ENCODE data around the gene ZNF710. TPM values are rescaled to one million over a fixed set of nuclear protein-coding genes. Genes with fewer than 3 reads are reported as not detected.

Gene ZNF710
- total and polyA plus RNA-seq, 12 donors = 4.1 to 59.0 (median 15.5) TPM

DNA sequence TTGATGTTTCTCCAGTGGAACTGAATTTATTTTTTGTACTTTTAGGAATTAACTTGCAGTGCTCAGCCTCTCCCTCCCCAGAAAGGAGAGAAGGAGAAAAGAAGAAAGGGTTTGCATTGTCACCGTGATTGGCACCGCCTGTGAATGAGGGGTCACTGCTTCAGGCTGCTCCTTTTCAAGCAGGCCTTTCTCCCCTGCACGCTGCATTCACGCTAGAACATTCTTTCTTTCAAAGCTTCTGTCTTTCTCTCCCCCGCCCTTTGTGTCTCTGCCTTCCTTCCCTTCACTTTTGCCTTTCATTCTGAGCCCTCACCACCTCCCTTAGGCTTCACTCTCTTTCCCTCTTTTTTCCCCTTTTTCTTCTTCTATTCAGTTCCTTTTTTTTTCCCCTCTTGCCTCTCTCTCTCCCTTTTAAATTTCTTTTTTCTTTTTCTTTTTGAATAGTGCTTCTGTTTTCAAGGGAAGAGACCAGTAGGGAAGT, 42.4 kb downstream of the ZNF710 start:
- intact Hi-C loops (cut with DNase I) = no loop called here
- peaks cover 0 to 9% of the 10 kb centered on the region in 2 donors for H3K4me1 ChIP-seq (replicated peaks in 1 of 2)
- 89 to 94% (median 92%) methylated on average over 5 of the region's 5 CpGs for WGBS, 4 donors

DNA sequence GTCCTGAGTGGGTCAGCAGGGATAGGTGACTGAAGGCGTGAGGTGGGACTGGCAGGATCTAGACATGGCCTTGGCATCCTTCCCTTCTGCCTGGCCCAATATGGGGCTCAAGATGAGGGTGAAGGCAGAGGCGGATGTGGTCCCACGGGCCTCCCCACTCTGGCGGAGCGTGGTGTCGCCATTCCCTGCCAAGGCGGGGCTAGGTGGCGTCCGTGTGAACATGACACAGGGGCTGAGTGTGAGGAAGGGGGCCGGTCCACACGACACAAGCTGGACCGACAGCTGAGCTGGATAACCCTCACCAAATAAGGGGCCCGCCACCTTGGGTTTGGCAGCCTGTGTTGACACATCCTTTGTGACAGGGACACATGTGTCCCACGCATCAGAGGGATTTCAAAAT, 43.1 kb downstream of the ZNF710 start:
- Histone ChIP-seq H3K27ac (no peak overlapping the region), H3K27me3 (no peaks in the 10 kb centered on the region), H3K4me1 (replicated peaks in 1 of 2) (peaks cover 0 to 9% of the 10 kb centered on the region in 2 donors), H3K36me3 (replicated peaks in 1 of 2) (no peaks in the 10 kb centered on the region), H3K4me3 (no peak overlapping the region), H3K9me3 (replicated peaks in 1 of 3) (no peaks in the 10 kb centered on the region)
- WGBS, 4 donors = 93 to 95% (median 94%) methylated on average over 12 to 14 of the region's 14 CpGs
- no peak for DNase-seq
- intact Hi-C loops (cut with DNase I) = no loop called here
- TF ChIP-seq, protein P1, sequence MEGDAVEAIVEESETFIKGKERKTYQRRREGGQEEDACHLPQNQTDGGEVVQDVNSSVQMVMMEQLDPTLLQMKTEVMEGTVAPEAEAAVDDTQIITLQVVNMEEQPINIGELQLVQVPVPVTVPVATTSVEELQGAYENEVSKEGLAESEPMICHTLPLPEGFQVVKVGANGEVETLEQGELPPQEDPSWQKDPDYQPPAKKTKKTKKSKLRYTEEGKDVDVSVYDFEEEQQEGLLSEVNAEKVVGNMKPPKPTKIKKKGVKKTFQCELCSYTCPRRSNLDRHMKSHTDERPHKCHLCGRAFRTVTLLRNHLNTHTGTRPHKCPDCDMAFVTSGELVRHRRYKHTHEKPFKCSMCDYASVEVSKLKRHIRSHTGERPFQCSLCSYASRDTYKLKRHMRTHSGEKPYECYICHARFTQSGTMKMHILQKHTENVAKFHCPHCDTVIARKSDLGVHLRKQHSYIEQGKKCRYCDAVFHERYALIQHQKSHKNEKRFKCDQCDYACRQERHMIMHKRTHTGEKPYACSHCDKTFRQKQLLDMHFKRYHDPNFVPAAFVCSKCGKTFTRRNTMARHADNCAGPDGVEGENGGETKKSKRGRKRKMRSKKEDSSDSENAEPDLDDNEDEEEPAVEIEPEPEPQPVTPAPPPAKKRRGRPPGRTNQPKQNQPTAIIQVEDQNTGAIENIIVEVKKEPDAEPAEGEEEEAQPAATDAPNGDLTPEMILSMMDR (IDR thresholded peaks at IDR 0.05) = no peak
- TF ChIP-seq POLR2A (IDR thresholded peaks at IDR 0.05) = no peak

More for the DNA sequence above, 42.4 kb downstream of the ZNF710 start:
- no peak for DNase-seq
- TF ChIP-seq, protein P1 (IDR thresholded peaks at IDR 0.05) = no peak
- no peak for TF ChIP-seq POLR2A (IDR thresholded peaks at IDR 0.05)
- no peak overlapping the region for H3K27ac ChIP-seq
- H3K4me3 ChIP-seq = no peak overlapping the region
- H3K27me3 ChIP-seq = no peaks in the 10 kb centered on the region
- no peaks in the 10 kb centered on the region for H3K9me3 ChIP-seq (replicated peaks in 1 of 3)
- no peaks in the 10 kb centered on the region for H3K36me3 ChIP-seq (replicated peaks in 1 of 2)

DNA sequence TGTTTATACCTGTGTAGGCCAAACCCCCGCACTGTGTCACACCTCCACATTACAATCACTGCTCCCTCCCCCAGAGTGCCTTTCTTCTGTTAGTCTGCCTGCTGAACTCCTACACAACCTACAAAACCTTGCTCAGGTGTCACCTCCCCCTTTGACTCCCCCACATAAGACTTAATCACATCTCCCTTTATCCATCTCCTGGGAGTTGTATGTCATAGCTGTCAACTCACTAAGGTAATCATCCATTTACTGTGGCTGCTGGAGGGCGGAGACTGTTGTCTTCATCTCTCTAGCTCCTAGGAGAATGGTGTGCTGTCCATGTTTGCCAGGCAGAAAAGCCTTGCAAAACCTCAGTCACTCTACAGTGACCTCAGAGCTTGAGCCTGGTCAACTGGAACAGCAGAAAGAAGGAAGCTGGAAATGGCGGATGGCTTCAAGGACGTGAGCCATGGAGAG, 43.8 kb downstream of the ZNF710 start:
- intact Hi-C loops (cut with DNase I) = no loop called here
- TF ChIP-seq, protein P1 (IDR thresholded peaks at IDR 0.05) = no peak
- no peak for TF ChIP-seq POLR2A (IDR thresholded peaks at IDR 0.05)
- no peak for DNase-seq
- peaks cover 0 to 9% of the 10 kb centered on the region in 2 donors for H3K4me1 ChIP-seq (replicated peaks in 1 of 2)
- H3K4me3 ChIP-seq = no peak overlapping the region
- 84 to 95% (median 89%) methylated on average over 4 of the region's 4 CpGs for WGBS, 4 donors
- H3K27ac ChIP-seq = no peak overlapping the region
- no peaks in the 10 kb centered on the region for H3K27me3 ChIP-seq
- H3K9me3 ChIP-seq (replicated peaks in 1 of 3) = no peaks in the 10 kb centered on the region
- no peaks in the 10 kb centered on the region for H3K36me3 ChIP-seq (replicated peaks in 1 of 2)

DNA sequence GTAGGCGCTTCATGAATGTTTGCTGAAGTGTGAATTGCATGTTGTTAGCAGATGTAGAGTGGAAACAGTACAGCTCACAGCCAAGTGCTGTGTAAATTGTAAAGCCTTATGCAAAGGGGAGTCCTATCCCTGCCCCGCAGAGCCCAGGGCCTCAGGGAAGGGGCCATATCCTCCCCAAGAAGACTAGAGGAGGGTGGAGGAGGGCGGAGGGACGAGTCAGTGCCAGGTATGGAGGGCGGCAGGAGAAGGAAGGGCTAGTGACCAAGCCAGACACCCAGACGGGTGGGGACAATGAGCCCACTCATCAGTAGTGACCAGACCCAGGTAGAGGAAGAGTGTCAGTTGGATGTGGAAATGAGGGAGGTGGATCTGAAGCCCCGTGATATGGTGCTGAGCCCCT, 45.2 kb downstream of the ZNF710 start:
- H3K27ac ChIP-seq = no peak overlapping the region

More for the DNA sequence above, 45.2 kb downstream of the ZNF710 start:
- intact Hi-C loops (cut with DNase I) = no loop called here
- DNase-seq = no peak
- H3K27me3 ChIP-seq = no peaks in the 10 kb centered on the region
- H3K4me3 ChIP-seq = no peak overlapping the region
- H3K9me3 ChIP-seq (replicated peaks in 1 of 3) = no peaks in the 10 kb centered on the region
- no peaks in the 10 kb centered on the region for H3K4me1 ChIP-seq (replicated peaks in 1 of 2)
- TF ChIP-seq POLR2A (IDR thresholded peaks at IDR 0.05) = no peak
- TF ChIP-seq, protein P1 (IDR thresholded peaks at IDR 0.05) = no peak
- H3K36me3 ChIP-seq (replicated peaks in 1 of 2) = no peaks in the 10 kb centered on the region
- 86 to 90% (median 87%) methylated on average over 6 to 7 of the region's 7 CpGs for WGBS, 4 donors

All from adrenal gland (tissue), 12 donors.